Liver (tissue), 9 donors: ENCODE measurements around the gene WDR27. TPM values are rescaled to one million over a fixed set of nuclear protein-coding genes. Genes with fewer than 3 reads are reported as not detected.

Experiments used
- DNase-seq: peaks from one replicate; pipeline ENCODE4 v3.0.0-alpha.2; 2017; ENCODE audit warnings: low spot score
- H3K27ac ChIP-seq, 2 donors: one replicate each; pipeline ENCODE4 v1.7.0; 2013; ENCODE audit warnings: inconsistent platforms in 2 of 2, low read length in 2 of 2, control low read depth in 1 of 2, low read depth in 1 of 2, mild to moderate bottlenecking in 1 of 2
- H3K27me3 ChIP-seq, 4 donors: one replicate each; pipeline versions ENCODE4 v1.6.1 to v1.7.0; 2013; ENCODE audit warnings: low read length in 3 of 4, inconsistent platforms in 1 of 4, mild to moderate bottlenecking in 1 of 4, moderate library complexity in 1 of 4; ENCODE audit not compliant: control insufficient read depth in 4 of 4, insufficient read depth in 4 of 4
- H3K36me3 ChIP-seq, 4 donors: one replicate each; pipeline versions ENCODE4 v1.6.1 to v1.7.0; 2013; ENCODE audit warnings: low read length in 3 of 4, mild to moderate bottlenecking in 3 of 4, low read depth in 1 of 4, moderate library complexity in 1 of 4; ENCODE audit not compliant: control insufficient read depth in 4 of 4, insufficient read depth in 3 of 4
- H3K4me1 ChIP-seq, 4 donors: one replicate each; pipeline versions ENCODE4 v1.6.1 to v1.7.0; 2013; ENCODE audit warnings: low read length in 3 of 4, mild to moderate bottlenecking in 3 of 4, moderate library complexity in 1 of 4; ENCODE audit not compliant: control insufficient read depth in 4 of 4, insufficient read depth in 4 of 4
- H3K4me3 ChIP-seq, 3 donors: one replicate each; pipeline versions ENCODE4 v1.6.1 to v1.7.0; 2013; ENCODE audit warnings: low read length in 3 of 3, control low read depth in 1 of 3, low read depth in 1 of 3, mild to moderate bottlenecking in 1 of 3
- H3K9ac ChIP-seq, 2 donors: one replicate each; pipeline ENCODE4 v1.7.0; 2013; ENCODE audit warnings: low read length in 2 of 2, mild to moderate bottlenecking in 2 of 2, moderate library complexity in 2 of 2, control low read depth in 1 of 2, low read depth in 1 of 2
- H3K9me3 ChIP-seq, 4 donors: one replicate each; pipeline versions ENCODE4 v1.6.1 to v1.7.0; 2013; ENCODE audit warnings: low read length in 3 of 4; ENCODE audit not compliant: control insufficient read depth in 4 of 4
- ATF3 ChIP-seq: IDR thresholded peaks from 2 replicates; pipeline ENCODE4 v1.6.1; 2016; ENCODE audit warnings: antibody characterized with exemption
- CTCF ChIP-seq: fragments of 150-350 bp; IDR thresholded peaks from 2 replicates; pipeline ENCODE4 v1.5.1; 2017; ENCODE audit warnings: improper control_type of control experiment, low read depth, low read length; ENCODE audit not compliant: missing input control
- EGR1 ChIP-seq, 2 donors: IDR thresholded peaks; 2 replicates each; pipeline ENCODE4 v1.6.1; 2016 to 2018; ENCODE audit warnings: antibody characterized with exemption in 2 of 2, low read depth in 2 of 2
- FOXA1 ChIP-seq: IDR thresholded peaks from 2 replicates; pipeline ENCODE4 v1.6.1; 2016; ENCODE audit warnings: antibody characterized with exemption
- HNF4A ChIP-seq, 2 donors: conservative IDR thresholded peaks; 2 replicates each; pipeline ENCODE4 v1.6.1; 2016; ENCODE audit warnings: antibody characterized with exemption in 2 of 2, mild to moderate bottlenecking in 2 of 2
- HNF4G ChIP-seq: IDR thresholded peaks from 2 replicates; pipeline ENCODE4 v1.6.1; 2016; ENCODE audit warnings: antibody characterized with exemption
- JUND ChIP-seq, 2 donors: IDR thresholded peaks; 2 replicates each; pipeline ENCODE4 v1.6.1; 2016; ENCODE audit warnings: antibody characterized with exemption in 2 of 2
- NR2F2 ChIP-seq: IDR thresholded peaks from 2 replicates; pipeline ENCODE4 v1.6.1; 2016; ENCODE audit warnings: antibody characterized with exemption
- RAD21 ChIP-seq, 2 donors: IDR thresholded peaks; 2 replicates each; pipeline ENCODE4 v1.6.1; 2016; ENCODE audit warnings: antibody characterized with exemption in 2 of 2, mild to moderate bottlenecking in 2 of 2
- REST ChIP-seq: IDR thresholded peaks from 2 replicates; pipeline ENCODE4 v1.6.1; 2016; ENCODE audit warnings: antibody characterized with exemption, mild to moderate bottlenecking
- SP1 ChIP-seq: IDR thresholded peaks from 2 replicates; pipeline ENCODE4 v1.6.1; 2018; ENCODE audit warnings: antibody characterized with exemption, mild to moderate bottlenecking
- TAF1 ChIP-seq: conservative IDR thresholded peaks from 2 replicates; pipeline ENCODE4 v1.6.1; 2016; ENCODE audit warnings: antibody characterized with exemption, mild to moderate bottlenecking
- WGBS: extraction: QIAGEN DNeasy Blood & Tissue Kit; methylation state at CpG from one replicate; pipeline ENCODE4 v1.1.7; 2013; 5-methylcytosine and 5-hydroxymethylcytosine counted together
- polyA plus RNA-seq, 2 donors: library from polyadenylated mRNA; stranded (reverse) in 1 of 2; unstranded in 1 of 2; fragments of 200-250 nt in 1 of 2; fragments of >200 nt in 1 of 2; fragmentation: Nextera tagmentation in 1 of 2; extraction: Ambion mirVana in 1 of 2; gene quantifications; one replicate each; pipeline versions ENCODE4 v1.2.1 to v1.2.3, GENCODE V29; 2013 to 2015
- total RNA-seq, 2 donors: library from RNA; depleted of rRNA; stranded (reverse); fragments of >200 nt; gene quantifications; one replicate each; pipeline ENCODE4 v1.2.3, GENCODE V29; 2014
- TF ChIP-seq, protein P1 (sequence below): IDR thresholded peaks from 2 replicates; pipeline ENCODE4 v1.6.1; 2016; ENCODE audit warnings: antibody characterized with exemption
- donor health status: healthy.
- donor health status: healthy.
- donor health status: healthy.
- donor health status: healthy.
- donor health status: healthy.

The WDR27 gene
- total and polyA plus RNA-seq, 4 donors, result 3.7 to 20.1 (median 7.7) TPM

DNA sequence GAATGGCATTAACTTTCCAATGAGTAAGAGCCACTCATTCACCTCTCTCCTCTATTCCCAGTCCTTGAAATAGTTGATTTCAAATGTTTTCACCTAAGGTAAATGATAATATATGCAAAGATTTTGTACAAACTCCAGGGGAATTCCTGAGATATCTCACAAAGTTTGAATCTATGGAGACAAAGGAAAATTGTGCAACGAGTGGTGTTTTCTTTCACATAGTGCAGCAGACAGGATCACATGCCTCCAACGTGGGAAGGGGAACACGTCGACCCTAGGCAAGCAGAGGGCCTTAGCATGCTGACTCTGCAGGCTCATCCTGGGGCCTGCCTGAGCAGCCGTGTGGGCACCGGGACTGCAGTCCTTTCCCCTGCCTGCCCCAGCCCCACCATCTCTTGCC lies 252.6 kb downstream of the WDR27 start (continued):
- TF ChIP-seq EGR1 (IDR thresholded peaks at IDR 0.05; ENCODE audit: low read depth in 2 of 2) (no peak), REST (no peak), SP1 (no peak), NR2F2 (no peak), FOXA1 (no peak), JUND (IDR thresholded peaks at IDR 0.05) (no peak), TAF1 (no peak)

- H3K27me3 ChIP-seq, result no peaks in the 10 kb centered on the region
- H3K4me1 ChIP-seq, result no peaks in the 10 kb centered on the region
- TF ChIP-seq CTCF, result no peak
- no peak for TF ChIP-seq RAD21 (IDR thresholded peaks at IDR 0.05)
- no peak for TF ChIP-seq HNF4A (conservative IDR thresholded peaks at IDR 0.05)
- TF ChIP-seq HNF4G, result no peak
- TF ChIP-seq REST, result no peak
- TF ChIP-seq TAF1, result no peak
- TF ChIP-seq, protein P1, sequence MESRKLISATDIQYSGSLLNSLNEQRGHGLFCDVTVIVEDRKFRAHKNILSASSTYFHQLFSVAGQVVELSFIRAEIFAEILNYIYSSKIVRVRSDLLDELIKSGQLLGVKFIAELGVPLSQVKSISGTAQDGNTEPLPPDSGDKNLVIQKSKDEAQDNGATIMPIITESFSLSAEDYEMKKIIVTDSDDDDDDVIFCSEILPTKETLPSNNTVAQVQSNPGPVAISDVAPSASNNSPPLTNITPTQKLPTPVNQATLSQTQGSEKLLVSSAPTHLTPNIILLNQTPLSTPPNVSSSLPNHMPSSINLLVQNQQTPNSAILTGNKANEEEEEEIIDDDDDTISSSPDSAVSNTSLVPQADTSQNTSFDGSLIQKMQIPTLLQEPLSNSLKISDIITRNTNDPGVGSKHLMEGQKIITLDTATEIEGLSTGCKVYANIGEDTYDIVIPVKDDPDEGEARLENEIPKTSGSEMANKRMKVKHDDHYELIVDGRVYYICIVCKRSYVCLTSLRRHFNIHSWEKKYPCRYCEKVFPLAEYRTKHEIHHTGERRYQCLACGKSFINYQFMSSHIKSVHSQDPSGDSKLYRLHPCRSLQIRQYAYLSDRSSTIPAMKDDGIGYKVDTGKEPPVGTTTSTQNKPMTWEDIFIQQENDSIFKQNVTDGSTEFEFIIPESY, result no peak
- TF ChIP-seq ATF3, result no peak
- H3K36me3 ChIP-seq, result no peaks in the 10 kb centered on the region
- 79% methylated on average over 27 of the region's 27 CpGs for WGBS
- no peak overlapping the region for H3K9ac ChIP-seq
- no peak overlapping the region for H3K4me3 ChIP-seq
- DNase-seq, result no peak
- H3K27ac ChIP-seq, result no peak overlapping the region
- H3K9me3 ChIP-seq, result no peaks in the 10 kb centered on the region
Measured at GRCh38 chr6:169445661-169446581, 255.9 kb downstream of the WDR27 start.
